ENCODE data around the gene ZBTB47. TPM values are rescaled to one million over a fixed set of nuclear protein-coding genes. Genes with fewer than 3 reads are reported as not detected.

Gene ZBTB47
- polyA plus RNA-seq, 1 donor = 37.8 TPM

GRCh38 chr3:42713747-42714146 lies 60.2 kb downstream of the ZBTB47 start:
- no peak for DNase-seq

GRCh38 chr3:42714171-42714852 lies 60.8 kb downstream of the ZBTB47 start:
- DNase-seq = no peak

Other genes starting within 250 kb of the ZBTB47 start
- not detected for gene LYZL4, start 243.1 kb upstream of the ZBTB47 start, polyA plus RNA-seq (ENCODE audit: insufficient read length)
- 2.8 TPM for gene VIPR1, start 151.1 kb upstream of the ZBTB47 start, polyA plus RNA-seq (ENCODE audit: insufficient read length)
- gene SEC22C, start 71.7 kb upstream of the ZBTB47 start, polyA plus RNA-seq (ENCODE audit: insufficient read length) = 18.9 TPM
- 10.6 TPM for gene SS18L2, start 62.8 kb upstream of the ZBTB47 start, polyA plus RNA-seq (ENCODE audit: insufficient read length)
- 80.3 TPM for gene NKTR, start 53.0 kb upstream of the ZBTB47 start, polyA plus RNA-seq (ENCODE audit: insufficient read length)
- gene KLHL40, start 31.8 kb downstream of the ZBTB47 start, polyA plus RNA-seq (ENCODE audit: insufficient read length) = 206 TPM
- gene HHATL, start 49.1 kb downstream of the ZBTB47 start, polyA plus RNA-seq (ENCODE audit: insufficient read length) = 70.3 TPM
- not detected for gene CCDC13, start 119.6 kb downstream of the ZBTB47 start, polyA plus RNA-seq (ENCODE audit: insufficient read length)
- gene HIGD1A, start 150.8 kb downstream of the ZBTB47 start, polyA plus RNA-seq (ENCODE audit: insufficient read length) = 63.7 TPM
- gene ACKR2, start 155.7 kb downstream of the ZBTB47 start, polyA plus RNA-seq (ENCODE audit: insufficient read length) = 0.49 TPM
- 0.05 TPM for gene CYP8B1, start 222.2 kb downstream of the ZBTB47 start, polyA plus RNA-seq (ENCODE audit: insufficient read length)